Stimulated activated CD8-positive, alpha-beta memory T cell treated with anti-CD3 and anti-CD28 coated beads, Interleukin-15, amount 100 ng/mL, for 48 hours (primary cell): Measurements from ENCODE around the gene PNKP.

ENCODE experiments used
- DNase-seq, 2 donors: peaks; one replicate each; pipeline ENCODE4 v3.0.0-alpha.2; 2020; ENCODE audit warnings: low read depth in 2 of 2

Gene PNKP

GRCh38 chr19:49845414-49845813 is 22.0 kb downstream of the PNKP start:
- DNase-seq = no peak

GRCh38 chr19:49844138-49845095 is 23.0 kb downstream of the PNKP start:
- DNase-seq = no peak

- no peak for DNase-seq
Observed at GRCh38 chr19:49843265-49843664, 24.1 kb downstream of the PNKP start.

GRCh38 chr19:49840736-49841249 is 26.6 kb downstream of the PNKP start:
- no peak for DNase-seq

GRCh38 chr19:49840321-49840720 is 27.1 kb downstream of the PNKP start:
- no peak for DNase-seq

GRCh38 chr19:49839713-49840112 is 27.7 kb downstream of the PNKP start:
- DNase-seq = no peak

- DNase-seq = no peak
Observed at GRCh38 chr19:49838885-49839588, 28.3 kb downstream of the PNKP start.

- no peak for DNase-seq
Observed at GRCh38 chr19:49837425-49837824, 30.0 kb downstream of the PNKP start.

- no peak for DNase-seq
Observed at GRCh38 chr19:49837009-49837310, 30.4 kb downstream of the PNKP start.

GRCh38 chr19:49836176-49837008 is 31.0 kb downstream of the PNKP start:
- DNase-seq = no peak

- DNase-seq = no peak
Observed at GRCh38 chr19:49835562-49835961, 31.8 kb downstream of the PNKP start.

- DNase-seq = no peak
Observed at GRCh38 chr19:49833599-49833998, 33.8 kb downstream of the PNKP start.

GRCh38 chr19:49832556-49832955 is 34.8 kb downstream of the PNKP start:
- DNase-seq = no peak

GRCh38 chr19:49831592-49831991 is 35.8 kb downstream of the PNKP start:
- DNase-seq = no peak

- DNase-seq = no peak
Observed at GRCh38 chr19:49830766-49831165, 36.6 kb downstream of the PNKP start.

- DNase-seq = no peak
Observed at GRCh38 chr19:49829721-49830120, 37.7 kb downstream of the PNKP start.

- no peak for DNase-seq
Observed at GRCh38 chr19:49829200-49829599, 38.2 kb downstream of the PNKP start.

GRCh38 chr19:49827034-49827433 is 40.3 kb downstream of the PNKP start:
- DNase-seq = no peak

GRCh38 chr19:49824662-49825061 is 42.7 kb downstream of the PNKP start:
- DNase-seq = no peak

GRCh38 chr19:49823472-49823871 is 43.9 kb downstream of the PNKP start:
- DNase-seq = no peak

GRCh38 chr19:49820125-49820524 is 47.3 kb downstream of the PNKP start:
- DNase-seq = no peak
